D341Med (cell line): ENCODE measurements around the gene GPC5.
A peak's percentile ranks its signal among the peaks of the same experiment; 100 is the strongest.
"Not testable (repeated sequence)": the region's sequence is repeated elsewhere in the genome, so short reads cannot be mapped to it uniquely, and the experiment has no call there.

ENCODE experiments used
- DNase-seq: peaks from one replicate; pipeline ENCODE4 v3.0.0; 2012; ENCODE audit warnings: low spot score

The GPC5 gene

GRCh38 chr13:91781982-91782691 lies 383.7 kb downstream of the GPC5 start:
- DNase-seq = peak; percentile 22

GRCh38 chr13:91785431-91786119 lies 387.2 kb downstream of the GPC5 start:
- peak; percentile 62 for DNase-seq

GRCh38 chr13:91792054-91792453 lies 393.6 kb downstream of the GPC5 start:
- no peak for DNase-seq

- DNase-seq = no peak
Measured at GRCh38 chr13:91797567-91797966, 399.1 kb downstream of the GPC5 start.

- DNase-seq = not testable (repeated sequence)
Measured at GRCh38 chr13:91798338-91798737, 399.9 kb downstream of the GPC5 start.

GRCh38 chr13:91801772-91802171 lies 403.4 kb downstream of the GPC5 start:
- not testable (repeated sequence) for DNase-seq

- no peak for DNase-seq
Measured at GRCh38 chr13:91802957-91803356, 404.5 kb downstream of the GPC5 start.

GRCh38 chr13:91804724-91805123 lies 406.3 kb downstream of the GPC5 start:
- DNase-seq = no peak

GRCh38 chr13:91805605-91806004 lies 407.2 kb downstream of the GPC5 start:
- no peak for DNase-seq

- DNase-seq = no peak
Measured at GRCh38 chr13:91809161-91809560, 410.7 kb downstream of the GPC5 start.

- DNase-seq = no peak
Measured at GRCh38 chr13:91813253-91813652, 414.8 kb downstream of the GPC5 start.

GRCh38 chr13:91816263-91816807 lies 417.9 kb downstream of the GPC5 start:
- DNase-seq = no peak

- DNase-seq = peak; percentile 20
Measured at GRCh38 chr13:91817250-91817649, 418.8 kb downstream of the GPC5 start.

- no peak for DNase-seq
Measured at GRCh38 chr13:91824416-91824815, 426.0 kb downstream of the GPC5 start.

GRCh38 chr13:91825516-91825915 lies 427.1 kb downstream of the GPC5 start:
- no peak for DNase-seq

GRCh38 chr13:91836553-91836952 lies 438.1 kb downstream of the GPC5 start:
- DNase-seq = no peak

GRCh38 chr13:91845612-91846011 lies 447.2 kb downstream of the GPC5 start:
- peak; percentile 21 for DNase-seq

- DNase-seq = no peak
Measured at GRCh38 chr13:91863699-91864098, 465.3 kb downstream of the GPC5 start.

- DNase-seq = no peak
Measured at GRCh38 chr13:91868351-91868750, 469.9 kb downstream of the GPC5 start.

- no peak for DNase-seq
Measured at GRCh38 chr13:91878491-91878890, 480.1 kb downstream of the GPC5 start.

- DNase-seq = no peak
Measured at GRCh38 chr13:91879360-91879759, 480.9 kb downstream of the GPC5 start.

- no peak for DNase-seq
Measured at GRCh38 chr13:91882918-91883317, 484.5 kb downstream of the GPC5 start.

- no peak for DNase-seq
Measured at GRCh38 chr13:91889641-91890040, 491.2 kb downstream of the GPC5 start.
